Stimulated activated CD4-positive, alpha-beta T cell treated with anti-CD3 and anti-CD28 coated beads, Interleukin-12 subunit alpha, Interleukin-12 subunit beta, amount 100 ng/mL, for 48 hours (primary cell): ENCODE results near the gene USHBP1.

Source experiments
- DNase-seq, 3 donors: peaks; one replicate each; pipeline ENCODE4 v3.0.0-alpha.2; 2020; ENCODE audit warnings: low read depth in 2 of 3, low spot score in 1 of 3

Gene USHBP1

DNA sequence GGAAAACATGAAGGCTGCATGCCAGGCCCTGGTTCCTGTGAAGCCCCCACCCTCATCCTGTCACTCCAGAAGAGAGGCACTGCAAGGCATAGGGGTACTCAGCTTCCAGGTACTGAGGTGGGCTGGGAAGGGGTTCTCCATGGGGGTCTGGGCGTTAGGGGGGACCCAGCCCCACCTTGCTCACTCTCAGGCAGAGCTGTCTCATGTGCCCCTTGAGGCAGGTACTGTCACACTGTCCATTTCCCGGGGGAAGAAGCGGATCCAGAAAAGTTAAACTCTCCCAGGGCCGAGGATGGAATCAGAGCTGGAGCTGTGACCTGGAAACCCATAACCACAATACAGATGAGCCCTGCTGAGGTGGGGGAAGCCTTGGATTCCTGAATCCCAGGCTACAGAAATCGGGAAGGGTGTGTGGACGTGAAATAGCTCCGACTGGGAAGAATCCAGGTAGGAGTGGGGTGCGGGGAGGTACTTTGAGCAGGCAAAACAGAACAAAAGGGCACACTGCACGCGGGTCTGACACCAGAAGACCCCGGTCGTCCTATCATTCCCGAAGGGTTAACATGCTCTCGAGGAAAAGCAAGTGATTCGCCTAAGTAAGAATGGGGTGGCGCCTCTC is 49.9 kb downstream of the USHBP1 start:
- DNase-seq: no peak

DNA sequence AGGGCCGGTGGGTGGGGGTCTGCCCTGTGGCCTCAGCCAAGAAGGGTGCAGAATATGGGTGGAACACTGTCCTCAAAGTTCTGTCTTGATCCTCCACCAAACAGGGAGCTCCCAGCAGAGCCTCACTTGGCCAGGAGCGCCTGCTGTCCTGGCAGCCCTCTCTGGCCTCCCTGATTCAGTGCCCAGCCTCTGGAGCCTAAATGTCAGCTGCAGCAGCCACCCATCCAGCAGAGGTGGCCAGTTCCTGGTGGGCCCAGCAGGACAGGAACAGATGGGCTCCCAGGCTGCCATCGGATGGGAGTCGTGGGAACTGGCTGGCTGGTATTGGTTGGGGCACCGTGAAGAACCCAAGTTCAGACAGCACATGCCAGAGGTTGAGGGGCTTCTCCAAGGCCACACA is 51.2 kb downstream of the USHBP1 start:
- no peak for DNase-seq

DNA sequence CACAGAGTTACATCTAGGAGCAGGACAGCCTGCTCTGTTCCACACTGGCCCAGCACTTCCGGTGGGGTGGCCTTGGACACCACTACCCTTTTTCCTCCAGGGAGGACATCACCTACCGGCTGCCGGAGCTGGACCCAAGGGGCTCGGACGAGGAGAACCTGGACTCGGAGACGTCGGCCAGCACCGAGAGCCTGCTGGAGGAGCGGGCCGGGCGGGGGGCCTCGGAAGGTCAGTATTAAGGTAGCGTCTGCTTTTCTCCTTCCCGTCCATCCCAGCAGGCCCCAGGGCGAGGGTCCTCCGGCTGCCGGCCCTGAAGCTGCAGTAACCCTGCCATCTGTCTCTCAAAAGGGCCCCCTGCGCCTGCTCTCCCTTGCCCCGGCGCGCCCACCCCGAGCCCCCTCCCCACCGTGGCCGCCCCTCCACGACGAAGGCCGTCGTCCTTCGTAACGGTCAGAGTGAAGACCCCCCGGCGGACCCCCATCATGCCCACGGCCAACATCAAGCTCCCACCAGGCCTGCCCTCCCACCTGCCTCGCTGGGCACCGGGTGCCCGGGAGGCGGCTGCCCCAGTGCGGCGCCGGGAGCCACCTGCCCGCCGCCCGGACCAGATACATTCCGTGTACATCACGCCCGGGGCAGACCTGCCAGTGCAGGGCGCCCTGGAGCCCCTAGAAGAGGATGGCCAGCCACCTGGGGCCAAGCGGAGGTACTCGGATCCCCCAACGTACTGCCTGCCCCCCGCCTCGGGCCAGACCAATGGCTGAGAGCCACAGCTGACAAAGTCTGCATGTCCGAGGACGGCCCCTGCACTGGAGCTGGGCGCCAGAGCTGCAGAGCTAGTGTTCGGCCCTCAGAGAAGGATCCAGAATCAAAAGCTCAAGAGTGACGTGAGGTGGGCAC is 52.7 kb downstream of the USHBP1 start:
- DNase-seq: no peak

DNA sequence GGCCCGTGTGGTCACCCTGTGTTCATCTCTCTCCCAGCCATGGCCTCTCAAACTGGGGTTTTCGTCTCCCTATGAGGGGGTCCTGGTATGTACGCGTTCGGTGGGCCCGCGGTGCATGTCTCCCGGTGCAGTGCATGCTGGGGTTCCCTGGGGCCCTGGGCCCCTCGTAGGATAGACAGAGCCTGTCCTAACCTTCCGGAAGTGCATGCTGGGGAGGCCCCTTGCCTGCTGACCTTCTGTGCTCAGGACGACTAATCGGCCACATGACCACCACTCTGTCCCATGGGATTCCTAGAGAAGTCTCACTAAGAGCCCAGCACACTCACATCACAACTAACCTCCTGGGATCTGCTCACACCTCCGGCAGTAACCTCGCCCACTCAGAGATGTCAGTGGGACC is 54.2 kb downstream of the USHBP1 start:
- no peak for DNase-seq

DNA sequence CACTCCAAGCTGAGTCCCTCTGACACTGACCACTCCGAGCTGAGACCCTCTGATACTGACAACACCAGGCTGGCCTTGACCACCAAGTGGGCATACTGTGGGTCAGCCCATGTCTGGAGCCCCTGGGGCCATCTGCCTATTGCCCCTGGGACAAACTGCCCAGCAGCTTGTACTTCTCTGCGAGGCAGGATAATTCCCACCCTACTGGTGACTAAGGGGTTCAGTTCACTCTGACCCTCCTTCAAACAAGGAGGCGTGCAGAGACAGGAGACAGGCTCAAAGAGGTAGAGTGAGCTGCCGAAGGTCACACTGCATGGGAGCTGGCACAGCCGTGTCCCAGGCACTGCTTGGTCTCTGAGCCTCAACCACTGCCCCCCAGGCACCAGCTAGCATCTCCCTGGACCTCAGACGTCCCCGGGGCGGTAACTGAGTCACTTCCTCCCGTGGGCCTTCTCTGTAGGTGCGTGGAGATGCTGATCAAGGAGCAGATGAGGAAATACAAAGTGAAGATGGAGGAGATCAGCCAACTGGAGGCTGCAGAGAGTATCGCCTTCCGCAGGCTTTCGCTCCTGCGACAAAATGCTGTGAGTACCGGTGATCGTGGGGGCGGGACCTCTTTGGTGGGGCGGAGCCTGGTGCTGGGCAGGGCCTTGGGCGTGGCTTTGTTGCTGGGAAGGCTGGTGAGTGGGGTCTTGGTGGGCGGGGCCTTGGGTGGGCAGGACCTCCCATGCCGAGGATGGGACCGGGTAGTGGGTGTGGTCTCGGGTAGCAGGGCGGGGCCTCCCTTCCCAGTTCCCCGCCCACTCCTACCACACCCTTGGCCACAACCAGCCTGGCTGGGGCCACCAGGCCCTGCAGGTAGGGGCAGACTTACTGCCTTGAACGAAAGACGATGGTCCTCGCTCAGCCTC is 55.2 kb downstream of the USHBP1 start:
- peak; percentile 41 to 52 (median 43) for DNase-seq

DNA sequence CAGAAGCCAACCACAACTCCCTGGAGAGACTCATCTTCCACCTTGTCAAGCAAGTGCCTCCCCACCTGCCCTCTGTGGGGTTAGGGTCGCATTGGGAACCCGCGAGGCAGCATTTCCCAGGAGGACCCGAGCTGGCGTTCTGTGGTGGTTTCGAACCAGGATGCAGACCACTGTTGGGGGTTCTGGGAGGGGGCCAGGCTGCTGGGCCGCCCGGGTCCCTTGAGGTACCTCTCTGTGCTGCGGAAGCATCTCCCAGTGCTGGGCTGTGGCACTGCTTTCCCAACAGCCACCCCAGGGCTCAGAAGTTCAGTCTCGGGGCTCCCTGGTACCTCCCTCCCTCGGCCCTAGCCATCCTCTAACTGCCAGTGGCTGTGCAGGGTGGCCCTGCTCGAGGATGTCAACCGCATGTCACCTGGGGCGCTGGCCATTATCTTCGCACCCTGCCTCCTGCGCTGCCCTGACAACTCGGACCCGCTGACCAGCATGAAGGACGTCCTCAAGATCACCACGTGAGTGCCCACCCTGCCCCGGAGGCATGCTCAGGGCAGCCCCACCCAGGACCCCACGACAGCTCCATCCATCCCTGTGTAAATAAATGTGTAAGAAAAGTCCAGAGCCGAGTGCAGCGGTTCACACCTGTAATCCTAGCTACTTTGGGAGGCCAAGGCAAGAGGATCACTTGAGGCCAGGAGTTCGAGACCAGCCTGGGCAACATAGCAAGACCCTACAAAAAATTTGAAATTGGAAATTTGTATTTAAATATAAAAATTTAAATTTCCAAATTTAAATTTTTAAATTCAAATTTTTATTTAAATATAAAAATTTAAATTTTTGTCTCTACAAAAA is 57.6 kb downstream of the USHBP1 start:
- no peak for DNase-seq

DNA sequence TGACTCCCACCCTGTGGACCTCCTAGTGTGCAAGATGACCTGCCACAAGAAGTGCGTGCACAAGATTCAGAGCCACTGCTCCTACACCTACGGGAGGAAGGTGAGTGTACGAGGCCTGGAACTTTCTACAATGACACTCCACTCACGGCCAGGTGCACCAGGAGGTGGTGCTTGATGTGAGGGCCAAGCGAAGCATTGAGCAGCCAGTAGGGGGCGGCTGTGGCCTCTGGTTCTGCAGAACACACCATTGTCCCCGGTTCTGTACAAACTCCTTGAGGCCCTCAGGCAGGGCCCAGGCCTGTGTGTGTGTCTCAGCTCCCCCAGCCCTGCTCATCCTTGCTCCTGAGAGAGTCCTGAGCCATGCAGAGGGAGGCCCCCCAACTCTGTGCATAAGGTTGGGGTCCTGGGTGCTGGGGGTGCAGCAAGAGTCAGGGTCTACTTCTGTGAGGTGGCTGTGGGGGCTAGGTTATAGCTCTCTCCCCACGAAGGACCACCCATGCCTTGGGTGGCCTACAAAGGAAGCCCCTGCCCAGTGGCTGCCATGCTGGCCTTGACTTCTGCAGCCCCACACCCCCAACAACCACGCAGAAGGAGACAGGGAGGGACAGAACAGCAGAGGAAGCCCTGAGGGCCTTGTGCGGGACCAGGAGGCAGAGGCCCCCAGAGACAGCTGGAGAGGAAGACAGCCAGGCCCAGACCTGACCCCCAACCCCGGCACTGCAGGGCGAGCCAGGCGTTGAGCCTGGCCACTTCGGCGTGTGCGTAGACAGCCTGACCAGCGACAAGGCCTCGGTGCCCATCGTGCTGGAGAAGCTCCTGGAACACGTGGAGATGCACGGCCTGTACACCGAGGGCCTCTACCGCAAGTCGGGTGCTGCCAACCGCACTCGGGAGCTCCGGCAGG is 59.1 kb downstream of the USHBP1 start:
- peak; percentile 30 to 38 (median 37) for DNase-seq

DNA sequence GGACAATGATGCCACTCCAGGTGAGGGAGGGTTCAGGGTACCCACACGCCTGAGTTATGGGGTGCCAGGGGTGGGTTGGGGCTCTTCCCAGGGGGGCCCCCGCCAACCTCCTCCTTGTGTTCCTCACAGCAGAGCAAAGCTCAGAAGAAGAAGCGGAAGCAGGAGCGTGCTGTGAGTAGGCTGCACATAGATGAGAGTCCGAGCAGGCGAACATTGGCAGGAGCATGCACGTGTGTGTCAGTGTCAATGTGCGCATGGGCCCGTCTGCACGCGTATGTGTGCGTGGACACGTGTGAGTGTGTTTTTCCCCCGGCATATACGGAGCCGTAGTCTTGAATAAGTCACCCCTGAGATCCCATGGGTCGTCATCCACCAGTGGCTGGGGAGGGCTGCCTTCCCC is 61.8 kb downstream of the USHBP1 start:
- no peak for DNase-seq

DNA sequence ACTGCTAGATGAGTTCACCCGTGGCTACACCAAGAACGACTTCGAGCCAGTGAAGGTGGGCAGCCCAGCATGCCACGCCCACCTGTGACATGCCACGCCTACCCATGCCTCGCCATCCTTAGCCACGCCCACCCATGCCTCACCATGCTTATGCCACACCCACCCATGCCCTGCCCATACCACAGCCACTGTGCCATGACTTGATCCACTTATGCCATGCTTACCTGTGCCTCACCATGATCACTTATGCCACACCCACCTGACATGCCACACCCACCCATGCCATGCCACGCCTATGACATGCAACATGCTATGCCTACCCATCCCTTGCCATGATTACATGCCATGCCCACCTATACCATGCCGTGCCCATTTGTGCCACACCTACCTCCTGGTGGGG is 62.3 kb downstream of the USHBP1 start:
- no peak for DNase-seq

DNA sequence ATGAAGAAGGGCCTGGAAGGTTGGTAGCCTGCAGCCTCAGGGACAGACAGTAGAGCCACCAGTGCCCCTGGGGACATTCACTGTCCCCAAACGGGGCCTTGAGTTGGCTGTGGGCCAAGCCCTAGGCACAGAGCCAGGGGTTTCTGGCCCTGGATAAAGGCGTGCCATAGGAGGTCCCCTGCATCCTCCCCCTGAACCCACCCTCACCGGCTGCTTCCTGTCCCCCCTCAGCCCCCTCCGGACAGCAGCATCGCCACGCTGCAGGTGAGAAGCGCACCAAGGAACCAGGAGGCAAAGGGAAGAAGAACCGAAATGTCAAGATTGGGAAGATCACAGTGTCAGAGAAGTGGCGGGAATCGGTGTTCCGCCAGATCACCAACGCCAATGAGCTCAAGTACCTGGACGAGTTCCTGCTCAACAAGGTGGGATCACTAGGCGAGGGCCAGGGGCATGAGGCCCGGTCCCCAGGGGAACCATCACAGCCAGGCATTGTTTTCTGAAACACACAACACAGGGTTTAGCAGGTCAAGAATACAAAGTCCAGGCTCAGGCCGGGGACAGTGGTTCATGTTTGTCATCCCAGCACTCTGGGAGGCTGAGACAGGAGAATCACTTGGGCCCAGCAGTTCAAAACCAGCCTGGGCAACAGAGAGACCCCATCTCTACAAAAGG is 64.0 kb downstream of the USHBP1 start:
- DNase-seq: no peak
